HUES48 (cell line): Measurements from ENCODE around the gene LATS2.

Experiments
- H3K27ac ChIP-seq: one replicate; pipeline ENCODE4 v1.7.0; 2013; ENCODE audit warnings: low read depth, low read length, inconsistent platforms
- H3K27me3 ChIP-seq: 2 replicates; pipeline ENCODE4 v1.6.1; 2013; ENCODE audit warnings: mild to moderate bottlenecking, low read length; ENCODE audit not compliant: control insufficient read depth, insufficient read depth
- H3K36me3 ChIP-seq: 2 replicates; pipeline ENCODE4 v1.6.1; 2013; ENCODE audit warnings: low read length; ENCODE audit not compliant: control insufficient read depth, insufficient read depth
- H3K4me1 ChIP-seq: 2 replicates; pipeline ENCODE4 v1.6.1; 2013; ENCODE audit warnings: mild to moderate bottlenecking, low read length; ENCODE audit not compliant: control insufficient read depth, insufficient read depth
- H3K4me3 ChIP-seq: 2 replicates; pipeline ENCODE4 v1.5.1; 2013; ENCODE audit warnings: mild to moderate bottlenecking, low read depth, low read length
- H3K9ac ChIP-seq: 2 replicates; pipeline ENCODE4 v1.6.1; 2013; ENCODE audit warnings: mild to moderate bottlenecking, low read depth, low read length, moderate library complexity
- H3K9me3 ChIP-seq: 2 replicates; pipeline ENCODE4 v1.6.1; 2013; ENCODE audit warnings: low read length; ENCODE audit not compliant: control insufficient read depth, insufficient read depth

LATS2 gene

DNA sequence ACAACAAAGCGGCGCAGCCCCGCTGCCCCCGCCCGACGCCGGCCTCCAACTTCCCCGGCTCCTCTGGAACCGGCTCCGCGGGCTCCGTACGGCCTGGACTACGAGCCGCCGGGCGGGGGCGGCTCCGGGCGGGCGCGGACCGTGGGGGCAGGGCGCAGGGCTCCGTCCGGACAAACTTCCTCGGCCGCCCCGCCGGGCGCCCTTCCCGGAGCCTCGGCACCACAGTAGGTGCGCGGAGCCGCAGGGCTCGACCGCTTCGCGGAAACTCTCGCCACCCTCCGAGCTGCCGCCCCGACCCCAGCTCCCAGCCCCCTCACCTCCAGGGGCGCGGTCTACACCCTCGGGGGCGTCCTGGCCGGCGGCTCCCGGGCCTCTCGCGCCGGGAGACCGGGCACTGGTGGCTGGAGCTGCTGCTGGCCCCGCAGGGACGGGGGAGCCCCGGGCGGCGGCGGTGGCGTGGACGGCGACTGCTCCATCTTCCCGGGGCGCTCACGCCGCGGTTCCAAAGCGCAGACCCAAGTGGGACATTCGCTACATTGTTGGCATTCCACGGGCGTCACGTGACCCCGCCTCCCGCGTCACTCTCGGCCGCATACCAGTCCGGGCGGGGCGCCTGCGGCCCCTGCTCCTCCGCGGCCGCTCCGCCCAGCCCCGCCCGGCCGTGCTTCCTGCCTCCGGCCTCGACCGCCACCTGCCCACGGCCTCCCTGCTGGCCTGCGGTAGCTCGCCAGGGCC lies at the start of gene LATS2:
TSS of gene LATS2 (minus strand) at position 558 of the 735 bp plus-strand sequence. CDS start 15,560 bp downstream, outside the sequence.
- Histone ChIP-seq H3K9ac (peak within 1 kb of the TSS; percentile 86), H3K36me3 (no peaks in the 10 kb centered on the region), H3K4me3 (peak within 1 kb of the TSS; percentile 75), H3K4me1 (peaks cover 15% of the 10 kb centered on the region), H3K9me3 (no peaks in the 10 kb centered on the region), H3K27ac (peak within 1 kb of the TSS; percentile 93), H3K27me3 (no peaks in the 10 kb centered on the region)

DNA sequence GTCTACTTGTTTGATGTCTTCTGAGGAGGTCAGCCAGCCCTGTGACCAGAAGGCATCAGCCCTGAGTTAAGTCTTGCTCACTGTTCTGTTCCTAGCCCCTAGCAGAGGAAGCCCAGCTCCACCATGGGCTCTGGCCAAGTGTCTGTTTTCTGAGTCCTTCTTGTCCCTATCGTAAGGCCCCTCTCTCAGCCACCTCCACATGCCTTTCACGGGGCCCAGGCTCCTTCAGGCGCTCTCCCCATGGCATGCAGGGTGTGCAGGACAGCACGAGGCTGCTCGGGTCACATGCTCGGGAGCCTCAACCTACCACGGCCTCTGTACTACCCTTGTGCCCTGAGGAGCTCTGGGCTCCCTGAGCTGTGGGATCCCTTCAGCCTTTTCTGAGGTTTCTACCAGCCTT lies 47.8 kb upstream of the LATS2 start:
- Histone ChIP-seq H3K9ac (no peak overlapping the region), H3K9me3 (no peaks in the 10 kb centered on the region), H3K27me3 (no peaks in the 10 kb centered on the region), H3K36me3 (no peaks in the 10 kb centered on the region), H3K4me3 (no peak overlapping the region), H3K4me1 (no peaks in the 10 kb centered on the region), H3K27ac (no peak overlapping the region)

DNA sequence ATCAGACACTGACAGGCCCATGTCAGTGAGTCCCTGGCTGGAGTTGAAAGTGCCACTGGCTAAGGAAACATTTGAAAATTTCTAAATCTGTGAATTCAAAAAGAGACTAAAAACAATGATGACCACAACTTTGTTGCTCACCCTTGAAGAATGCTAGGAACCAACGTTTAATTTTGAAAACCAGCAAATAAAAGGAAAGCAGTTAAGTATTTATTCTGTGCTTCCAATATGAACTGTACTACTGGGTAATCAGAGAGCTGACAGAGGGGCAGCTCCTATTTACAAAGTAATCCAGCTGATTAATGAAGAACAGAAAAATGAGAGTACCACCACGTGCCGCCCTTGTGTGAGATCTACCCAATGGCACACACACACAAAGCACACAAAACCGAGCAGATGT lies 44.7 kb upstream of the LATS2 start:
- no peak overlapping the region for H3K4me3 ChIP-seq
- H3K9ac ChIP-seq = no peak overlapping the region
- H3K4me1 ChIP-seq = no peaks in the 10 kb centered on the region
- no peak overlapping the region for H3K27ac ChIP-seq
- H3K36me3 ChIP-seq = no peaks in the 10 kb centered on the region
- no peaks in the 10 kb centered on the region for H3K27me3 ChIP-seq
- H3K9me3 ChIP-seq = no peaks in the 10 kb centered on the region

- no peaks in the 10 kb centered on the region for H3K9me3 ChIP-seq
- no peak overlapping the region for H3K27ac ChIP-seq
- no peaks in the 10 kb centered on the region for H3K4me1 ChIP-seq
- H3K4me3 ChIP-seq = no peak overlapping the region
- H3K9ac ChIP-seq = no peak overlapping the region
- no peaks in the 10 kb centered on the region for H3K36me3 ChIP-seq
- no peaks in the 10 kb centered on the region for H3K27me3 ChIP-seq
Observed at GRCh38 chr13:21104199-21105019, 43.0 kb upstream of the LATS2 start.

- Histone ChIP-seq H3K36me3 (no peaks in the 10 kb centered on the region), H3K4me3 (no peak overlapping the region), H3K4me1 (no peaks in the 10 kb centered on the region)
Observed at GRCh38 chr13:21101865-21102576, 40.6 kb upstream of the LATS2 start.

GRCh38 chr13:21100994-21101757 lies 39.8 kb upstream of the LATS2 start:
- Histone ChIP-seq H3K9ac (no peak overlapping the region), H3K4me1 (no peaks in the 10 kb centered on the region), H3K4me3 (no peak overlapping the region)

More at GRCh38 chr13:21101865-21102576, 40.6 kb upstream of the LATS2 start:
- no peaks in the 10 kb centered on the region for H3K9me3 ChIP-seq
- H3K27me3 ChIP-seq = no peaks in the 10 kb centered on the region
- no peak overlapping the region for H3K9ac ChIP-seq
- no peak overlapping the region for H3K27ac ChIP-seq

GRCh38 chr13:21100211-21100610 lies 38.8 kb upstream of the LATS2 start:
- Histone ChIP-seq H3K27ac (no peak overlapping the region), H3K36me3 (no peaks in the 10 kb centered on the region), H3K27me3 (no peaks in the 10 kb centered on the region), H3K9me3 (no peaks in the 10 kb centered on the region), H3K4me1 (no peaks in the 10 kb centered on the region), H3K9ac (no peak overlapping the region), H3K4me3 (no peak overlapping the region)

More at GRCh38 chr13:21100994-21101757, 39.8 kb upstream of the LATS2 start:
- H3K9me3 ChIP-seq = no peaks in the 10 kb centered on the region
- H3K27me3 ChIP-seq = no peaks in the 10 kb centered on the region
- no peak overlapping the region for H3K27ac ChIP-seq
- H3K36me3 ChIP-seq = no peaks in the 10 kb centered on the region

DNA sequence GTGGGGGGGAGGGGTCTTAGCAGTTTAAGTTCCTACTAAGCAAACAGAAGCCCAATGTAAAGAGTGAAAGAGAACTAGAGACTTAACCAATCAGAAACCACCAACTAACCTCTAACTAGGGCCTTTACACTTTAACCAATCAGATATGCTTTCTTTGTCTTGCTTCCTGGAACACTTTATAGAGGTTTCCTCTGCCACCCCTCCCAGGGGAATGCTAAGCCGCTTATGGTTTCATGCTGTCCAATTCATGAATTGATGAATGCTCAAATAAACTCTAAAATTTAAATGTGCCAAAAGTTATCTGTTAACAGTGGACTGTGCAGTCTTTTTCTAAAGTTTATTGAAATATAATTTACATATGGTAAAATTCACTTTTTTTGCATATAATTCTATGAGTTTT lies 33.9 kb upstream of the LATS2 start:
- Histone ChIP-seq H3K4me1 (no peaks in the 10 kb centered on the region), H3K36me3 (no peaks in the 10 kb centered on the region), H3K4me3 (no peak overlapping the region), H3K9me3 (no peaks in the 10 kb centered on the region), H3K27me3 (no peaks in the 10 kb centered on the region), H3K27ac (no peak overlapping the region), H3K9ac (no peak overlapping the region)

DNA sequence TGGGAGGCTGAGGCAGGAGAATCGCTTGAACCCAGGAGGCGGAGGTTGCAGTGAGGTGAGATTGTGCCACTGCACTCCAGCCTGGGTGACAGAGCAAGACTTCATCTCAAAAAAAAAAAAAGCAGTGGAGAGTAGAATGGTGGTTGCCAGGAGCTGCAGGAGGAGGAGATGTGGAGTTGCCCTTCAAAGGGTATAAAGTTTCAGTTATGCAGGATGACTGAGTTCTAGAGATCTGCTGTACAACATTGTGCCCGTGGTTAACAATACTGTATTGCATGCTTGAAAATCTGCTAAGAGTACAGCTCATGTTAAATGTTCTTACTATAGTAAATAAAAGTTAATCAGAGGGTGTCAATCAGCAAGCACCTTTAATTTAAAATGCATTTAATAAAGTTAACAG lies 28.4 kb upstream of the LATS2 start:
- Histone ChIP-seq H3K4me1 (no peaks in the 10 kb centered on the region), H3K9ac (no peak overlapping the region), H3K27ac (no peak overlapping the region), H3K36me3 (no peaks in the 10 kb centered on the region), H3K9me3 (no peaks in the 10 kb centered on the region), H3K4me3 (no peak overlapping the region), H3K27me3 (no peaks in the 10 kb centered on the region)

DNA sequence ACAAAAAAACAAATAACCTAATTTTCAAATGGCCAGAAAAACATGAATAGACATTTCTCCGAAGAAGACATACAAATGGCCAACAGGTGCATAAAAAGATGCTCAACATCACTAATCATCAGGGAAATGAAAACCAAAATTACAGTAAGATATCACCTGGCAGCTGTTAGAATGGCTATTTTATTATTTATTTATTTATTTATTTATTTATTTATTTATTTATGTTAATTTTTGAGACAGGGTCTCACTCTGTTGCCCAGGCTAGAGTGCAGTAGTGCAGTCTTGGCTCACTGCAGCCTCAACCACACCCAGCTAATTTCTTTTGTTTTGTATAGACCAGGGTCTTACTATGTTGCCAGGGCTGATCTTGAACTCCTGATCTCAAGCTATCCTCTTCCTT lies 27.1 kb upstream of the LATS2 start:
- Histone ChIP-seq H3K9ac (no peak overlapping the region), H3K9me3 (no peaks in the 10 kb centered on the region), H3K36me3 (no peaks in the 10 kb centered on the region), H3K27me3 (no peaks in the 10 kb centered on the region), H3K4me3 (no peak overlapping the region), H3K4me1 (no peaks in the 10 kb centered on the region), H3K27ac (no peak overlapping the region)
